Keratinocyte (primary cell): ENCODE measurements around the gene PALS1.

Experiments used
- CTCF ChIP-seq, 3 experiments: IDR thresholded peaks in 1 of 3; conservative IDR thresholded peaks in 1 of 3; optimal IDR thresholded peaks in 1 of 3; 2 replicates in 2 of 3; 3 replicates in 1 of 3; pipeline versions ENCODE3 to v1.5.1; 2011; ENCODE audit warnings: low read length in 3 of 3, mild to moderate bottlenecking in 3 of 3, moderate library complexity in 2 of 3, control low read depth in 1 of 3, inconsistent platforms in 1 of 3; ENCODE audit not compliant: insufficient read depth in 2 of 3; ENCODE audit errors: extremely low read depth in 1 of 3
- EZH2 ChIP-seq: IDR thresholded peaks from one replicate; pipeline ENCODE4 v1.6.1; 2012; ENCODE audit warnings: inconsistent platforms, mild to moderate bottlenecking, low read length, moderate library complexity

GRCh38 chr14:67265131-67265530 lies 23.9 kb downstream of the PALS1 start:
- no peak for TF ChIP-seq CTCF (optimal IDR thresholded peaks at IDR 0.05 in 1 of 3, IDR thresholded peaks at IDR 0.05 in 1 of 3, conservative IDR thresholded peaks at IDR 0.05 in 1 of 3; ENCODE audit: extremely low read depth in 1 of 3, insufficient read depth in 2 of 3, low read length in 3 of 3)
- TF ChIP-seq EZH2, result no peak
